Stimulated activated CD4-positive, alpha-beta T cell treated with anti-CD3 and anti-CD28 coated beads, Interleukin-1b, Interleukin-23, amount 100 ng/mL, for 4 hours (primary cell): ENCODE measurements around the gene MND1.
"Not testable (repeated sequence)": the region's sequence is repeated elsewhere in the genome, so short reads cannot be mapped to it uniquely, and the experiment has no call there.

ENCODE experiments used
- DNase-seq, 2 donors: peaks; one replicate each; pipeline ENCODE4 v3.0.0-alpha.2; 2020; ENCODE audit warnings: low read depth in 2 of 2

MND1 gene

GRCh38 chr4:153439831-153440230, 95.3 kb downstream of the MND1 start:
- DNase-seq: no peak

- DNase-seq: no peak
Observed at GRCh38 chr4:153440475-153440874, 96.0 kb downstream of the MND1 start.

- no peak for DNase-seq
Observed at GRCh38 chr4:153447175-153447905, 102.9 kb downstream of the MND1 start.

GRCh38 chr4:153448003-153448731, 103.7 kb downstream of the MND1 start:
- no peak for DNase-seq

- DNase-seq: no peak
Observed at GRCh38 chr4:153449338-153449737, 104.8 kb downstream of the MND1 start.

GRCh38 chr4:153450544-153450917, 106.0 kb downstream of the MND1 start:
- DNase-seq: no peak

- not testable (repeated sequence) for DNase-seq
Observed at GRCh38 chr4:153451145-153451544, 106.7 kb downstream of the MND1 start.

- no peak for DNase-seq
Observed at GRCh38 chr4:153451911-153452657, 107.6 kb downstream of the MND1 start.

- no peak for DNase-seq
Observed at GRCh38 chr4:153452658-153453378, 108.3 kb downstream of the MND1 start.

- no peak for DNase-seq
Observed at GRCh38 chr4:153453402-153453801, 108.9 kb downstream of the MND1 start.

- DNase-seq: no peak
Observed at GRCh38 chr4:153458969-153459368, 114.5 kb downstream of the MND1 start.

GRCh38 chr4:153461549-153461948, 117.1 kb downstream of the MND1 start:
- not testable (repeated sequence) for DNase-seq

- no peak for DNase-seq
Observed at GRCh38 chr4:153464068-153464467, 119.6 kb downstream of the MND1 start.
